HG03139 (cell line): ENCODE measurements around the gene SETD1A.

Experiments
- ATAC-seq: cut with Tn5 transposase; IDR thresholded peaks from one replicate; pipeline ENCODE4 v1.9.1; 2021; ENCODE audit not compliant: unreplicated experiment

The SETD1A gene

DNA sequence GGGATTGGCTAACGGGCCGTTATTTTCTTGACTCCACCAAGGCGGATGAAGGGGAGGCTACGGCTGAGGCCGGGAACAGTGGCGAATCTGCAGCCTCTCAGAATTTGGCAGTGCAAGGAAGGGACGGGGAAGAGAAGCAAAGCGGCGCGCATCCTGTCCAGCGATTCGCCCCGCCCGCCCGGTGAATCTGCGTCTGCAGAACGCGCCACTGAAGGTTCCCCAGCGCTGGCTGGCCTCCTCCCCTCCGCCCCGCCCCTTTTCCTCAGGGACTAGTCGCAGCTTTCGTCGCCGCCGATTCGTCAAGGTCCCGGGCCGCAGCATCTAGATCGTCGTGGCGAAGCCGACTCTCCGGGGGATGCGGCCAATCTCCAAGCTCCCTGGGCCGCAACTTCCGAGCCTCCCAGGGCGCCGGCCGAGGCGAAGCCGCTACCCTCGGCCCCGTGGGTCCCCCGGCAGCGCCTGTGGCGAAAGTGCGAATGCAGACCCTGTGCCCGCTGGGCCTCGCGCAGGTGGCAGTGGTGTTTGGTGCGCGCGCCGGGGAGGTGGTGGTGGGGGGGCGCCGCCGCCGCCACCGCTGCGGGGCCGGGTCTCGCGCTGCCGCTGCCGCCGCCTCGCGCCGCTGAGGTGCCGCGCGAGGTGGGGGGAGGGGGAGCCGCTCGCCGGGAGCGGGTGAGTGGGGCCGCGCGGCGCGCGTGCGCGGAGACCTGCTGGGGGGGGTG lies at the start of gene SETD1A:
SETD1A (plus strand) TSS at position 299 of the 719 bp plus-strand sequence. CDS start 978 bp downstream, outside the sequence.
- peak; percentile 70 for ATAC-seq

DNA sequence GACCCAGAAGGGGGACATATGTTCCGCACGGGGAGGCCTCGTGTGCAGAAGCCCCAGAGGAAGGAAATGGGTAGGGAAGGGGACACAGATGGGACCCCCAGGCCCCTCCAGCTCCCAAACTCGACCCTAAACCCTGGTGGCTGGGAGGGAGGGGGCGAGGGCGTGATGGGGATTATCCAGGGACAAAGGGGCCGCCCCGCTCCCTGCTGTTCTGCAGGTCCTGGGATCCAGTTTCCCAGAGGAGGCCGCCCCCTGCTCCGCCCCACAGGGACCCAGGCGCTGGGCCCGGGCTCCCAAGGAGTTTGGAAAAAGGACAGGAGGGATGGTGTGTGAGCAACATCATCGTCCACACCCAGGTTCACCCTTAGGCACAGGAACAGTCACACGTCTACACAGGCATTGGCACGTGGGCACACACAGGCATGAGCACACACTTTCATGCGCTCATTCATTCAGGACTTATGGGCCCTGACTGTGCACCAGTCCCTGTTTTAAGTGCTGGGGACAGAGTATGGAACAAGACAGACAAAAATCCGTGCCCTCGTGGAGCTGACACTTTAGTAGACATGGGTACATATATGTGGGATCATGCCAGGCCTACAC lies 47.0 kb upstream of the SETD1A start:
- ATAC-seq, result no peak

DNA sequence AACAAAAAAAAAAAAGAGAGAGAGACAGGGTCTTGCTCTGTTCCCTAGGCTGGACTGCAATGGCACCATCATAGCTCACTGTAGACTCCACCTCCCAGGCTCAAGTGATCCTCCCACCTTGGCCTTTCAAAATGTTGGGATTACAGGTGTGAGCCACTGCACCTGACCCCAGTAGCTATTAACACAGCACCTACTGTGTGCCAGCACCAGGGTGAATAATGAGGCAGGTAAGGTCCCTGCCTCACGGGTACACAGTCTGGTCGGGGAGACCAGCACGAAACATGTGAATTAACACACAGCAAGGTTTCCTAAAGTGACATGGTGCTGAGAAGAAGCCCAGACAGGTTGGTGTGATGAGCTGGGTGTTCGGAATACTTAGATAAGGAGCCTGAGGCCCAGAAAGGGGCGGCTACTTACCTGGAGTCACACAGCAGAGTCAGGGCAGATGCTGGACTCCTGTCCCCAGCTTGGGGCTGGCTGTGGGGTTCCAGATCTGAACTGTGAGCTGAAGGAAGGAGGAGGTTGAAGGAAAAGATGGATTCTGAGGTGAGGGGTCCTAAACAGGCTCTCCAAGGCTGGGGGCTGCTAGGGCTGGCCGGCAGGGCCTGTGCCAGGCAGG lies 44.7 kb upstream of the SETD1A start:
- no peak for ATAC-seq

DNA sequence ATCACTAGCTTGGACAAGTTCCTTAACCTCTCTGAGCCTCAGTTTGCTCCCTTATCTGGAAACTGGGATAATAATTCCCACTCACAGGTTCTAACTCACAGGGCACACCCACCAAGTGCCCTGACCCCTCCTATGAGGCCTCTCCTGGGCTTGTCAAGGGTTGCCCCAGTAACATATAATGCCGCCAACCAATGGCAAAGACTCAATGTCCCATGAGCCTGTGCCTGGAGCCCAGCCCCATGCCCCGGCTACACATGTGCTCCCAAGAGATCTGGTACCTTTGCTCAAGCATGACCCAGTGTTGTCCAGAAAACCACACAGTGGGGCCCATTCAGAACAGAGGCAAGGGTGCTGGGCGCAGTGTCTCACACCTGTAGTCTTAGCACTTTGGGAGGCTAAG lies 42.7 kb upstream of the SETD1A start:
- no peak for ATAC-seq

DNA sequence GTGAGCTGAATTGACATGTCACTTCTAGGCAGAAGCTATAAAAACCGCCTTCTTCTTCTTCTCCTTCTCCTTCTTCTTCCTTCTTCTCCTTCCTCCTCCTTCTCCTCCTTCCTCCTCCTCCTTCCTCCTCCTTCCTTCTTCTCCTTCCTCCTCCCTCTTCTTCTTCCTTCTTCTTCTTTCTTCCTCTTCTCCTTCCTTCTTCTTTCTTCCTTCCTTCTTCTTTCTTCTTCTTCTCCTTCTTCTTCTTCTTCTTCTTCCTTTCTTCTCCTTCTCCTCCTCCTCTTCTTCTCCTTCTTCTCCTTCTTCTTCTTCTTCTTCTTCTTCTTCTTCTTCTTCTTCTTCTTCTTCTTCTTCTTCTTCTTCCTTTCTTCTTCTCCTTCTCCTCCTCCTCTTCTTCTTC lies 38.9 kb upstream of the SETD1A start:
- ATAC-seq, result no peak

DNA sequence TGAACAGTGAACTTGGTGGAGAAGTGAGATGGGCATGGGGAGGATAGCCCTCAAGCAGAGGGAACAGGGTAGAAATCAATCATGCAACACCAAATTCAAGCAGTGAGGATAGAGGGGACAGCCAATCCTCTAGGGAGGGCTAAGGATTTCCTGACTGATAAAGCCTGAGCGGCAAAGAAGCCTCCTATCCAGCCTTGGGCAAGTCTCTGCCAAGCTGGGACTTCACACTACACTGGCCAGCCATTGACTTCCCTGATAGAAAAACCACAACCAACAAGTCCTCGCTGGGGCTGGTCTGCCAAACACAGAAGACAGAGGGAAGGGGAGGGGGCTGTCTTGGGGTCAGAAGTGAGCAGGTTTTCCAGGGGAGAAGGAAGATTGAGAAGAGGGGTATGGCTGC lies 36.7 kb upstream of the SETD1A start:
- ATAC-seq, result no peak

DNA sequence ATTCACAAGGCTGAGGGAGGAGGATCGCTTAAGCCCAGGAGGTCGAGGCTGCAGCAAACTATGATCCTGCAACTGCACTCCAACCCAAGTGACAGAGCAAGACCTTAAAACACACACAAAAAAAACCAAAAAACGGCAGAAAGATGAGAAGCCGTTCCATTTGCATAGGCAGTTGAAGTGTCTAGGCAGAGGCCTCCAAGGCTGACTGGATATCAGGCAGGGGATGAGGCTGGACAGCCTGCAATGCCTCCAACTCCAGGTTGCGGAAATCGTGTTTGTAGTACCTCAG lies 36.2 kb upstream of the SETD1A start:
- no peak for ATAC-seq

DNA sequence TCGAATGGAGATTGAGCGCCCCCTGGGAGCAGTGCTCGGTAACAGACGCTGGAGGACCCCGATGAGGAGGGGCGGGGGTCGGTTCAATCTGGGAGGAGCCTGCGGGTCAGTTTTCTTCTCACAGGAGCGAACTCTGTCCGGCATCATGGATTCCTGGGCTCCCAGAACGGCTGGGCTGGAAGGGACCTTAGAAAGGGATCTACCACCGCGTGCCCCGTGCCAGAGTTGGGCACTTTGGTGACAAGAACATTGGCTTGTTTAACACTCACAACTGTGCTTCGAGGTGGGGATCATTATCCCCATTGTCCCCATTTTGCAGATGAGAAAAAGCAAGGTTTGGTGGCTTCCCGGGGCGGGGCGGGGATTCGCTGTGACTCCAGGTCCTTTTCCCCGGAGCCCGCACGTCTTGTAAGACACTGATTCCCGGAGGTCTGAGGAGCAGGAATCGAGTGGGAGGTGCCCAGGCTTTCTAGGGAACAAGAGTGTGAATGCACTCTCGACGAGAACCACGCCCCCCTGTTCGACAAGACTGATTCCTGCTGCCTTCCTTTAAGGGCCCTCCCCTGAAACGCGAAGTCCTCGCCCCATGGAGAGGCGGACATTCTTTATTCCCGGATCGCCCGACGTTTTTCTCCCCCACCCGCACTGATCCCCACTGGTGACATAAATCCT lies 35.7 kb upstream of the SETD1A start:
- no peak for ATAC-seq

DNA sequence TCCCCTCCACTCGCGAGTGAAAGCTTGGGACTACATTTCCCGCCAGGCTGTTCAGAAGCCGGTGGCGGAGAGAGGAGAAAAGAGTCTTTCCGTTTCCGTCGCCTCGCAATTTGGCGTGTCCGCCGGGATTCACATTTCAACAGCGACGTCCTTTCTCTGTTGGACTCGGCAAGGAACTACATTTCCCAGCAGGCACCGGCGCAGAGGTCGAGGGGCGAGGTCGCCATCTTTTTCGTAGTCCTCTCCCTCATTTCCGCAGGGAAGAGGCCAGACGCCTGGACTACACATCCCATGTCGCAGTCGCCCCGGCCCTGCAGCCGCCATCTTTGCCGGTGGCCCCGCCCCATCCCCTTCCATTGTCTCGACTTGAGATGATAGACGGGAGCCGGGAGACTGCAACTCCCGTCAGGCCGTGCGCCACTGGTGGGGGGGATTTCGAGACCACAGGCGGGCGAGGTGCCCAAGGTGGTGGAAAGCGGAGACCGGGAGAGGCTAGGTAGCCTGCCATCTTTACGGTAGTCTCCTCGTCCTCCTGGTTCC lies 35.1 kb upstream of the SETD1A start:
- ATAC-seq, result peak; percentile 67

DNA sequence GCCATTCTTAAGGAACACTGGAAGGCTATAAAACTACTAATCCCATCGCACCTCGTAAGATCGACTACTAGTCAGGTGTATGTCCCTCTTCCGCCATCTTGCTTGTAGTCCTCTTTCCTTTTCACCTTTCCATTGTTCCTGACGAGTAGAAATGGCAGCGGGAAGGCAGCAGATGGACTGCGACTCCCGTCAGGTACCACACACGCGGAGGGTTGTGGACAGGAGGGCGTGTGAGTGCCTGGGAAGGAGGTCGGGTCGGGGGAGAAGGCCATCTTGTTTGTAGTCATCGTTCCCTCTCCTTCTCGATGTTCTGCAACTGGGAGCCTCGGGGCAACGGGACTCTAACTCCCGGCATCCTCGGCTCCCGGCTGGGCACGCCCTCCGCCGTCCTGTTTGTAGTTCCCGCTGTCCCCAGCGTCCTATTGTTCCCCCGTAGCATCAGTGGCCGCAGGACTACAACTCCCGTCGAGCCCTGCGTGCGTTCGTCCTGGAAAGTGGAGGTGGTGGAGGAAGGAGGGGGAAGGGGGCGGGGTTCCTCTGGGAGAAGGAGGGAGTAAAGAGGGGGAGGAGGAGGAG lies 34.5 kb upstream of the SETD1A start:
- peak; percentile 60 for ATAC-seq

DNA sequence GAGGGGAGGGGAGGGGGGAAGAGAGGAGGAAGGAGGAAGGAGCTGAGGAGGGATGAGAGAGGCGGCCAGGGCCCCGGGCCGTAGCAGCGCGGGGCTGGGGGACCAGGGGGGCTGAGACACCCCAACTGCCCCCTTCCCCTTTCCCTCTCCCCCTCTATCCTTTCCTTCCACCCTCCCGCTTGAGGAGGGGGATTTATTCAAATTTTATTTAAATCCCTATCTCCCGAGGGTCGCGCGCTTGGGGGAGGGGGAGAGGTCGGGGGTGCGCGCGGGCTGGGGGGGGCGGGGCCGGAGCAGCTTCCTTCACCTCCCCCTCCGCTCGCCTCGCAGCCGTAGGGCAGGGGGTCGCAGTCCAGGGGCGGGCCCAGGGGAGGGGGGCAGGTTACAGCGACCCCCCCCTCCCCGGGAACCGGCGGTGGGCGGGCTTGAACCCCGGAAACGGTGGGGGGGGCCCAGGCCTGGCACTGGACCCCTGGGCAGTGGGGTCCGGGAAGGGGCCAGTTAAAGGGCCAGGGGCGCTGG lies 33.9 kb upstream of the SETD1A start, which contains the start of gene FBXL19:
FBXL19 (plus strand) TSS at position 19 of the 522 bp plus-strand sequence. CDS start 2,183 bp downstream, outside the sequence.
- ATAC-seq, result no peak

DNA sequence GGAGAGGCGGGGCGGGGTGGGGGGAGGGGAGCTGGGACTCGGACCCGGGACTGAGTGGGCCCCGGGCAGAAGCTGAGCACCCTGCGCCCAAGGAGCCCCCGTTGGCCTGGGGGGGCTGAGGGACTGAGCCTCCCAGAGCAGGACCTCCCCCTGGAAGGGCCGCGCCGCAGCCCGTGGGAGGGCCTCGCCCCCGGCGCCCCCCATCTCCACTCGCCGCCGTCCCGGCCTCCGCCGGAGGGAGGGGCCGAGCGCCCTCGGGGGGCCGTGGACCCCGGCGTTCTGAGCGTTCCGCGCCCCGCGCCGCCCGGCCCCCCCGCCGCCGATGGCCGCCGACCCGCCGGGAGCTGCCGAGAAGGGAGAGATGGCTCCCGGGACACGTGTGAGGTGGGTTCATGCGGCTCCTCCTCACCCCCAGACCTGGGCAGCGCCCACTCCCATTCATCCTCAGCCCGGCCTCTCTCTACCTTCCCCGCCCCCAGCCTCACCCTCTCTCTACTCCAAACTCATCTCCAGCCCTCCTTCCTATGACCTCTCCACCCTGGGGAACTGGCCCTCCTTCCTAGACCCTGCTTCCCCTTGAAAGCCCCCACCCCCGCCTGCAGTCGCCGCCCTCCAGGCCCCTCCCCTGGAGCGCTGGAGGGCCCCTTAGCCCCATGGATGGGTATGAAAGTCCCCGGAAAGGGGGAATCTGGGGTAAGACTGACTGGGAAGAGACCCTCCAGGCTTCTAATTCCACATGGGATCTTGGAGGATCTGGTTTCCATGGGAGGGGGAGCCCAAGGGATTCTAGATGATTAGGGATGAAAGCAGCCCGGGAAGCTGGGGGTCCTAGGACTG lies 33.3 kb upstream of the SETD1A start:
- ATAC-seq, result no peak

DNA sequence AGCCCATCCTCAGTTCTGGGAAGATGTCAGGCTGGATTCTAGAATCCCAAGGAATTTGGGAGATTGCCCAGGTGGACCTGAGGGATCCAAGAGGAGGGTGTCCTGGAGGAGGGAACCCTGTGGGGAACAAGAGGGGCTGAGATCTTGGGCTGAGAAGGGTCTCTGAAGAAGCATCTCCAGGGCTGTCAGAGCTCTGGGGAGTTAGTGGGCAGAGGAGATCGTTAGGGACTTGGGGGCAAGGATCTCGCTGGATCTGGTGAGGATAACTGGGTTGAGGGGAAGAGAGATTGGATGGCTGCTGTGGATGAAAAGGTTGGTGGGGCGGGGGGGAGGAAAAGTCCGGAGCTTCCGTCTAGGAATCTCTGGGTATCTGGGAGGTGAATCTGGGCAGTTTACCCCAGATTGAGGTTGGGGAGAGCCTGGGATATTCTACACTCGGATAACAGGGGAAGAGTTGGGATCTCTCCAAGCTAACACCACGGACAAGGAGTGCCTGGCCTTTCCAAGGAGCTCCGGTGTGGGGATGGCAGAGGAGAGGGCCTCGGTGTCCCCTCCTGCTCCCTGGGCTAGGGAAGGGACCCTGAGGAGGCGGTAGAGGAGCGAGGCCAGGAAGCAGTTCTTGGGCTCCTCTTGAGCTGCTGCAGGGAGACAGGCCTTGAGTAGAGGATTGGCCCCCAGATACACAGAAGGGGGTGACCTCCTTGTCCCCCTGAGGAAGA lies 32.5 kb upstream of the SETD1A start:
- ATAC-seq, result no peak

DNA sequence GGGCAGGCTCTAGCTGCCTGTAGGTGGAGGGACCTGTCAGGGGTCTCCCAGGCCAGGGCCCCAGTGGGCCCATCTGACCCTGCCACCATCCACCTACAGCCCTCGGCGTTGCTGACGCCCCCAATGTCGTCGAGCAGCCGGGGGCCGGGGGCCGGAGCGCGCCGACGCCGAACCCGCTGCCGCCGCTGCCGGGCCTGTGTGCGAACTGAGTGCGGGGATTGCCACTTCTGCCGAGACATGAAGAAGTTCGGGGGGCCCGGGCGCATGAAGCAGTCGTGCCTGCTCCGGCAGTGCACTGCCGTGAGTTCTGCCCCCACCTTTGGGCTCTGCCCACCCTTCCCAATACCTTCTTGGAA lies 31.9 kb upstream of the SETD1A start:
- no peak for ATAC-seq

DNA sequence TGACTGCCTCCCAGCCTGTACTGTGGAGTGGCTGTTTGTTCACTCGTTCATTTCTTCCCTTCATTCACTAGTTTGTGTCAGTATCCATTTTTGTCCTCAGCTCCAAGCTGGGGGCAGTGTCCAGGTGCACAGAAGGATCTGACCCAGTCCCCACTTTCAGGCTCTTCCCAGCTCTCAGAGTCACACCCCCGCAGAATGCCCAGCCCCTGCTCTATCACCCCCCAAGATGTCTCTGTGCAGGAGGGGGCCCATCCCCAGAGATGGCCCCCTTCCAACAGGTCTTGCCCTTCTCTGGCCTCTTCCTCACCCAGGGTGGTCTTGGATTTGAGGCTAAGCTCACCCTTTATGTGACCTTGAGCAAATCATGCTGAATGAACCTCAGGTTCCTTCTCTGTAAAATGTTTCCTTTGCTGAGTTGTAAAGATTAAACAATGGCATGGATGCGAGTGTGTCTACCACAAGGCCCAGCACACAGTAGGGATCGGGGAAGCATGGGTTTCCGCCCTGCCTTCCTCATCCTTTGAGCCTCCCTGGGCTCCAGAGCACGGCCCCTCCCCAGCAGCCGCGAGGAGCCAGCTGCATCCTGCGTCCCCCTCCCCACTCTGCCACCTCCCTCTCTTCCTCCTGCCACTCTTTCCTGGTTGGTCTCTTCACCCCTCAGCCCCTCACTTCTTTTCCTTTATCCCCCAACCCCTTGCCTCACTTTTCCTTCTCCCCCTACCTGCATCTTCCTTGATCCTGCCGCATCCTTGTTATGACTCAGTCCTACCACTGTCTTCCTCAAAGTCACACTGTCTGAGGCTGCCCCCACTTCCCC lies 31.4 kb upstream of the SETD1A start:
- ATAC-seq, result no peak

DNA sequence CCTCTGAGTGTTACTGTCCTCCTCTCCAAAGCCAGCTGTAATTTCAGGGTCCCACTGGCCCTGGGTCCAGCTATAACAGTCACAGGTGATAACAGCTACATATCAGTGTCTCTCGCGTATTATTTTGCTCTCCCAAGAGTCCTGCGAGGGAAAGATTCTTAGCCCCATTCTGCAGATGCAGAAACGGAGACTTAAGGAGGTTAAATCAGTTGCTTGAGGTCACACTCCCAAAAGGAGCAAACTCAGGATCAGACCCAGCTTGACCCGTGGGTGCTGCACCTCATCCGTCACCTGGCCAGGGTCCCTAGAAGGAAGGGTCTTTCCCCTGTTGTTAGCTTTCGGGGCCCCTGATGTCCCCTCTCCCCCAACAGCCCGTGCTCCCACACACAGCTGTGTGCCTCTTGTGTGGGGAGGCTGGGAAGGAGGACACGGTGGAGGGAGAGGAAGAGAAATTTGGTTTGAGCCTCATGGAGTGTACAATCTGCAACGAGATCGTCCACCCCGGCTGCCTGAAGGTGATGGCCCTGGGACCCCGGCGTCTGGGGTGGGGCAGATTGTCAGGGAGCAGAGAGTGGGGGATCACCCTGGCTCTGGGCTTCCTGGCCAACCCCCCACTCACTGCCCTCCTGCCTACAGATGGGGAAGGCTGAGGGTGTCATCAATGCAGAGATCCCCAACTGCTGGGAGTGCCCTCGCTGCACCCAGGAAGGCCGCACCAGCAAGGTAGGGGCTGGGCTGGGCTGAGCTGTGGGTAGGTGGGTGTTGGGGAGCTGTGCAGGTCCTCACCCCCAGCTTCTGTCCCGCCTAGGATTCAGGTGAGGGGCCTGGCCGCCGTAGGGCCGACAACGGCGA lies 30.4 kb upstream of the SETD1A start:
- ATAC-seq, result no peak

DNA sequence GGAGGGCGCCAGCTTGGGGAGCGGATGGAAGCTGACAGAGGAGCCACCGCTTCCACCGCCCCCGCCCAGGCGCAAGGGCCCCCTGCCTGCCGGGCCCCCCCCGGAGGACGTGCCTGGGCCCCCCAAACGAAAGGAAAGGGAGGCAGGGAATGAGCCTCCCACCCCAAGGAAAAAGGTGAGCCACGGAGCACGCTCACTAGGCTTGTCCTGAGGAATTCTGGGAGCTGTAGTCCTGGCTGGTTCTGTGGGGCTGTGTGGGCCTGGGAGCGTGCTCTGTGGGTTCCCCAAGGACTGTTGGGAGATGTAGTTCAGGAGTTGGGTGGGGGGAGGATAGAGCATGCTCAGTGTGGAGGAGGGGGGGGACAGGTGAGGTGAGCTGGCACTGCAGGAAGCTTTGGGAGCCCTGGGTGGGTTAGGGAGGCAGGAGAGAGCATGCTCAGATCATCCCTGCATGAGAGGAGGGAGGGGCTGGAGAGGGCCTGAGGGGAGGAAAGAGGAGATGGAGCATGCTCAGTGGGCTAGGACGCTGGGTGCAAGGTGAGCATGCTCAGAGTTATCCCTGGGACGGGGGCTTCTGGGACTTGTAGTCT lies 29.7 kb upstream of the SETD1A start:
- no peak for ATAC-seq
